Left forelimb (tissue), 1 donor: ENCODE data around the gene FAM124B.
"Not testable (repeated sequence)": the region's sequence is repeated elsewhere in the genome, so short reads cannot be mapped to it uniquely, and the experiment has no call there.

ENCODE experiments used
- DNase-seq: peaks from one replicate; pipeline ENCODE4 v3.0.0-alpha.2; 2018; ENCODE audit warnings: low spot score

FAM124B gene

DNA sequence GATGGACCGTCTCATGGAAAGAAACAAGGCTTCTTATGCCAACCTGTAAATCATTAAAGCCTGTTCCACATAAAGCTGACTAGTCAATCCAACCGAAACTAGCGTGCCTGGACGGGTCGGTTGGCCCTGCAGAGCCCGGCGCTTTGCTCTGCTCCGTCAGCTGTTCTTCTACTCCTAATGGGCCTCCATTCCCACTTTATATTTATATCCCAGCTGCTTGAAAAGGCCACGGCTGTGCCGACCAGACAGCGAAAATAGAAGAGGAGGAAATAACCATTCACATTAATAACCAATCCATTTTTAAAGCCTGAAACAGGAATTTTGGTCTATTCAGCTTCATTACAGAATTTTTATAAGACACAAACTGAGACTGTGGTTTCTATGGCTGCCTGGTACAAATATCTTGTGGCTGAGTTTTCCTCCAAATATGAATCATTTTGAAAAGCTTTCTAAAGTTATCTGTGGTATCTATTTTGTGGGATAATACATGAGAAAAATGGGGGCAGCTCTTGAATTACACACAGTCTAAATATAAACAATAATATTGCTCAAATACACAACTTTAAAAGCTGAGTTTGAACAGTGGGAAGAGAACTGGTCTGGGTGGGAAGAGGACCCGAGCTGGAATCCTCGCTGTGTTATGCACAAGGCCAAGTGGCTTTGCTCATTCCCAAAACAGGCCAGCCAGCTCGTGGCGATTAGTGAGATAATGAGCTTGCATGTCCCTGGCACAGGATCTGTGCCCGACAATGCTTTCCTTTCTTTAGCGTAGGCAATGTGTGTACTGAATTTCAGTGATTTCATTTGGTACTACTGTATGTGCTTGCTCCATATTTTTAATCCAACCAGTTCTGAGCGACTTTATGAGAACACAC is 10.5 kb upstream of the FAM124B start:
- no peak for DNase-seq

DNA sequence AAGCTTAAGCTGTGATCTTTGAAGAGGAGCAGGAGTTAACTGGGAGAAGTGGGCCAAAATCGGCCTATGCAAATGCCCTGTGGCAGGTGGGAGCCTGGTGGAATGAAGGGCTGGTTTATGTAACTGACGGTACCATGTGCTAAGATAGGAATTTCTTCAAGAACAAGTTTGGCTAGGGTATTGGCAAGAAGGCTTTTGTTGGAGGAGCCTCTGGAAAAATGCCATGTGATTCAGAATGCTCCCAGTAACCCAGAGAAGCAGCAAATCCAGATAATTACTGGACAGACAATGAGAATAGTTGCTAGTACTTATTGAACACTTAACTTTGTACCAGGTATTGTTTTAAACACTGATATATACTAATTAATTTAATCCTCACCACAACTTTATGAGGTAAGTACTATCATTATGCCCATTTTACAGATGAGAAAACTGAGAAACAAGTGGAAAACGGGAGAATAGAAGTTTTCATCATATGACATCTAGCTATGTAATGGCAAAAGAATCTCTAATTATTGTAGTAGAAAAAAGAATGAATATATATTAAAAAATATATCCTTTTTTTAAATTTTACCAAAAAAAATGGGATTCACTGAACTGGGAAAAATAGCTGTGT is 9.1 kb upstream of the FAM124B start:
- no peak for DNase-seq

DNA sequence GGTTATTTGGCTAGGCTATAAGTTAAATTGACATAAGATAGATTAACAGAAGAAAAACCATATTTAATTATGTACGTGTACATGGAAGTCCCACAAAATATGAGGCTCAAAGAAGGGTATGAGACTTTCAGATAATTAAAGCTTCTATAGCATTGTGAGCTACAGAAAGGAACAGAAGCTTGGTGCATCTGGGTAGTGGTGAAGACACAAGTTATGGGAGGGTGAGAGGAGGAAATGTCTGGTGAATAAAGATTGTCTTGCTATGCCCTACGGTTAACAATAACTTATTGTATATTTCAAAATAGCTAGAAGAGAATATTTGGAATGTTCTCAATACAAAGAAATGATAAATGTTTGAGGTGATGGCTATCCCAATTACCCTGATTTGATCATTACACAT is 6.8 kb upstream of the FAM124B start:
- DNase-seq: no peak

DNA sequence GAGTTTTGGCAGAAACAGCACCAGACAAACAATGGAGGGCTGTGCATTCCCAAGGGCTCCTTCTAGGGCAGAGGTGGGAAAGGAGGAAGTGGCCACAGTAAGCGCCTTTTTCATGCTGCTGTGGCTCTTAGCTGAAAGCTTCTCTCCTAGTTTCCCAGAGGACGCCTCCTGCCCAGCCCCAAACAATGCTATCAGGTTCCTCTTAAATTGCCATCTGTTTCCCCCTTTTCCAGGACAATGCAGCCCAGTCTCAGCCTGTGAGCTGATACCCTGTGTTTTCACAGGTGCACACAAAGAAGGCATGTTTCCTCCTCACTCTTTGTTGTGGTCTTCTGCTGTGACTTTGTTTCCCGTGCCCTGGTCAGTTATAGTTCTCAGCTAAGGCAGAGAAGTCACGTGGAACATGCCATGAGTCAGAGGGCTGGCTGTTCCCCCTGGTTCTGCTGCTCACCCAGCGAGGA is 5.4 kb upstream of the FAM124B start:
- no peak for DNase-seq

DNA sequence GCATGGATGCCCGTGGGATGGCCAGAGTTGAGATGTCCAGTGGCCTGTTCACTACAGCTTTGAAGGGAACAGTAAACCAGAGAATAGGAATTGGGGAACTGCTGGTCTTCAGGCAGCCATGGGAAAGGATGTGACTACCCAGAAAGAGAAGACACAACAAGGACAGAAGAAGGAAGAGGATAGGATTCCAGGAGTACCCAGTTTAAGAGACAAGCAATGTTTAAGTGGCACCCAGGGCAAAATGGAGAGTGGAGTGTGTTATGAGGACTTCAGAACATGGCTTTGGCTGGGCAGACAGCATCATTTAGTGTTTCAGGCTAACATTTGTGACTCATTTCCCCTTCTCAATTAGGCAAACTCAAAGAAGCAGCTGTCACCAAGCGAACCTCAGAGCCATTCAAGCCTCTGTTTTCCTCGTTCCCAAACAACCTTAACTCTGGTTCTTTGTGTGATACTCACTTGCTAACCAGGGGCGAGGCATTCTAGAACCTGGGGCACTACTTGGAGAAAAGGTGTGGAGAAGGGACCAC is 4.0 kb upstream of the FAM124B start:
- DNase-seq: no peak

DNA sequence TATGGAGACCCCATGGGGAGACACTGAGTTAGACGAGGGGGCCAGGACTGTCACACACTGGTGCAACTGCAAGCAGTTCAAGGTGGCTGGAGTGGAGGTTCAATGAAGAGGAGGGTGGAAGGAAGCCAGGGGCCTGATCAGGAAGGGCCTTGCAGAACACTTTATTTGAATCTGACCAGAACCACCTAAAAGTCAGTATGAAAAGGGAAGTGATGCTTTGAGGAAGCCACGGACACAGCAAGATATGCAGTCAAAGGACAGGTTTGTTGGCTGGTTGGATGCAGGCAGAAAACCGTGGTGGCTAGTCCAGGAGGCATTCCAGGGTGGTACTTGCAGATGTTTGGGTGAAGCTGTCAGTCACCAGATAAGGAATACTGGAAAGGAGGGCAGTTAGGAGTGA is 3.5 kb upstream of the FAM124B start:
- no peak for DNase-seq

DNA sequence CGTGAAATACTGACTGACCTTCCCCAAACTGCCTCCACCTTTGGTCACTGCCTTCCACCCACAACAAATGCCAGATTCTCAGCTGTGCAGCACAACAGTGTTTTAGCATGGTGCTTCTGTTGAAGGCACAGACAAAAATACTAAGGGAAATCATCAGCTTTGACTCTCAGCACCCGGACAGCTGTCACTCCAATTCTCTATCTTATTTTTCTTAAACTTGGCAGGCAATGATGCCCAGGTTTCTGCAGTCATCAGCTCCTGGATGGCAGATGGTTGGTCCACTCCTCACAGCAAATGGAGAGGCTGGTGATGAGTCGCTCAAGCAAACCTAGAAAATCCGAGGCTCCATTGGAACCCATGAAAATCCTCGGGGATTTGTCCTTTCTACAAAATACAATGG is 2.9 kb upstream of the FAM124B start:
- no peak for DNase-seq

DNA sequence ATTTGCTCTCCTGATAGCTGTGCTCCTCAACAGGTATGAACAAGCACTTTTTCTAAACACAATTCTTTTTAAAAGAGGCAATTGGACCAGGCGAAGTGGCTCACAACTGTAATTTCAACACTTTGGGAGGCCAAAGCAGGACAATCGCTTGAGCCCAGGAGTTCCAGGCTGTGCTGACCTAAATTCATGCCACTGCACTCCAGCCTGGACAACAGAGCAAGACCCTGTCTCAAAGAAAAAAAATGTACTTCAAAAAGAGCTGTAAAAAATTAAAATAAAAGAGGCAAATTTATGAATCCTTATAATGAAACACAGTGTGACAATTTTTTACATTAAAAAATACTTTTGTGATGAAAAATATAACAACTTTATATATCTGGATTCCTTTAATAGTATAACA is 1.8 kb upstream of the FAM124B start:
- no peak for DNase-seq

DNA sequence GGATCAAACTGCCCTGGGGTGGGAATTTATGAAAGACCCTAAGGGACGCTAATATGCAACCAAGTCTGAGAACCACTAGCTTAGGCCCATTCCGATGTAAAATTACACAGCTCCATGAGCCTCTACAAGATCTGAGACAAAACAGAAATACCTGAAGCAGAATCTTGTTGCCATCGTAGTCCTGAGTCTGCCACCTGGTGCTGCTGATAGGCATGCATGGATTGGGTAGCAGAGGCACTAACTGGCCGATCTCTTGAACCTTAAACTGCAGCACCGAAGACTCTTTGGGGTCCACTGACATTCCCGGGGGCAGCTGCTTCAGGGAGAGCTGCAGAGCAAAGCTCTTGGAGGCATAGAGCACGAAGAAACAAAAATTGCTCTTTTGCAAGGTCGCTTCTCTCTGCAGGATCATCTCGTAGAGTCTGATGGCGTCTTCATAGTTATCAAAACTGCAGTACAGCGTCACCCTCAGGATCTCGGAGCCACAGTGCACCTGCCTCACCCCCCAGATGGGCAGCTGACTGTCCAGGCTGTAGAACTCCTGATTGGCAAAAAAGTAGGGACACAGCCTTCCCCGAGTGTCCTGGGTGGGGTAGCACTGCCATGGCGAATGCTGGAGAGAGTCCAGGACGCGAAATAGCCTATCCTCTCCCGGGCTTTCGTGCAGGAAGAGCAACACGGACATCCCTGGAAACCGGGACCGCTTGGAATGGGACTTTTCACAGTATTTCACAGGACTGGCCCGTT is 848 bp downstream of the FAM124B start:
- DNase-seq: no peak

DNA sequence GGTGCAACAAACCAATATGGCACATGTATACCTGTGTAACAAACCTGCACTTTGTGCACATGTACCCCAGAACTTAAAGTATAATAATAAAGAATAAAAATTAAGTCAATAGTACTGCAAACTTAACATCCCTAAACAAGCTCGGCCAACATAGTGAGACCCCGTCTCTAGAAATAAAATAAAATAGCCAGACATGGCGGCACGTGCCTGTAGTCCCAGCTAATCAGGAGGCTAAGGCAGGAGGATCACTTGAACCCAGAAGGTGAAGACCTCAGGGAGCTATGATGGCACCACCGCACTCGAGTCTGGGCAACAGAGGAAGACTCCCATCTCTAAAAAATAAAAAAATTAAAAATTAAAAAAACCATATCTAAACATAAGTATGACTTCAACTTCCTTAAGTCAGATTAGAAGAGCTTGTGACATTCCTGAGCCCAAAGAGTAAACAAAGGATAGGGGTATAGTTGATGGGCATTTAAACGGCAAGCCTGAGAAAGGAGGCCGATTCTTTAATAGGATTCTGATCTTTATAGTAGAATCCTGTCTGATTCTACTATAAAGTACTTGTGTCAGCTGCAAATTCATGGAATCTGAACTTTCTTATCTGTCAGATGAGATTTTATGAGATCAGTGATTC is 1.6 kb downstream of the FAM124B start:
- DNase-seq: no peak

DNA sequence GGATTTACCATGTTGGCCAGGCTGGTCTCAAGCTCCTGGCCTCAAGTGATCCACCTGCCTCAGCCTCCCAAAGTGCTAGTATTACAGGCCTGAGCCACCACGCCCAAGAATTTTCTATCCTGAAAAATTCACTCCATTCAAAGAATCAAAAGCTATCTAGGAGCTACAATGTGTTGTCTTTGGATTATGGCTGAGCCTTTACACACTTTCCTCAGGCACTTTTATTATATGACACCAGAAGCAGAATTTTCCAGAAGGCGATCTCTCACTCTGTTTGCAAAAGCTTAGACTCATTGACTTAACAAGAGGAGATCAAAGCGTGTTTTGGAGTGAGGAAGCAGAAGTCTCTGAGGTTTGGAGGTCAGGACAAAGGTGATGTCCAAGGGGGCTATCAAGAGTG is 3.6 kb downstream of the FAM124B start:
- no peak for DNase-seq

DNA sequence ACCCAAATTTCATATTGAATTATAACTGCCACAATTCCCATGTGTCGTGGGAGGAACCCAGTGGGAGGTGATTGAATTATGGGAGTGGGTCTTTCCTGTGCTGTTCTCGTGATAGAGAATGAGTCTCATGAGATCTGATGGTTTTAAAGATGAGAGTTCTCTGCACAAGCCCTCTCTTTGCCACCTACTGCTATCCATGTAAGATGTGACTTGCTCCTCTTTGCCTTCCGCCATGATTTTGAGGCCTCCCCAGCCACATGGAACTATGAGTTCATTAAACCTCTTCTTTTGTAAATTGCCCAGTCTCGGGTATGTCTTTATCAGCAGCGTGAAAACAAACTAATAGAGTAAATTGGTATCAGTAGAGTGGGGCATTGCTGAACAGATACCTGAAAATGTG is 4.8 kb downstream of the FAM124B start:
- not testable (repeated sequence) for DNase-seq

DNA sequence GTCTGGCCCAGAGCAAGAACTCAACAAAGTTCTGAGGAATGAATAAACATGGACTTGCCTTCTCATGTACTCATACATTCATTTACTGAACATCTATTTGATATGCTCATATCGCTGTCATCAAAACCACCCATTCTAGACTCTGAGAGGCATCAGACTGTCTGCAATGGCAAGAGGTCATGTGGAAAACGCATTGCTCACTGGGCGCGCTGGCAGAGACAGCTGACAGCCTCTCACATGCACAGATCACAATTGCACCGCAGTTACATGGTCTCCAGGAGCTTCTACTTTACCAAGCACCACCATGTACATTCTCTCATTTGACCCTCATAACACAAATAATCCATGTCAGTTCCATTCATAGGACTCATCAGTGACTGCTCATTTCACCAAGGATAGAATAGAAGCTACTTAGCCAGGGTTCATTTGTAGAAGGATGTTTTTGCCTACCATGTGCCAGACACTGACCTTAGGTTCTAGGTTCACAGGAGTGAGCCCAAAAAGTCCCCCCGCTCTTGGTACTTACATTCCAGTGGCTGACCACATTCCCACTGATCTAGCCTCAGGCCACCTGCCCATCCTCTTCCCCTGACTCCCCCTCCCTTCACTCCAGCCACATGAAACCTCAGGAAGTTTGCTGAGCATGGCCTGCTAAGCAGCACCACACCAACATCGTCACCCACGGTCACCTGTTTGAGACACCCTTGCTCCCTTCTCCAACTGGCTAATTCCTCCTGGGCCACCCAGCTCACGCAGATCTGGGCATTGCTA is 6.1 kb downstream of the FAM124B start:
- DNase-seq: no peak

DNA sequence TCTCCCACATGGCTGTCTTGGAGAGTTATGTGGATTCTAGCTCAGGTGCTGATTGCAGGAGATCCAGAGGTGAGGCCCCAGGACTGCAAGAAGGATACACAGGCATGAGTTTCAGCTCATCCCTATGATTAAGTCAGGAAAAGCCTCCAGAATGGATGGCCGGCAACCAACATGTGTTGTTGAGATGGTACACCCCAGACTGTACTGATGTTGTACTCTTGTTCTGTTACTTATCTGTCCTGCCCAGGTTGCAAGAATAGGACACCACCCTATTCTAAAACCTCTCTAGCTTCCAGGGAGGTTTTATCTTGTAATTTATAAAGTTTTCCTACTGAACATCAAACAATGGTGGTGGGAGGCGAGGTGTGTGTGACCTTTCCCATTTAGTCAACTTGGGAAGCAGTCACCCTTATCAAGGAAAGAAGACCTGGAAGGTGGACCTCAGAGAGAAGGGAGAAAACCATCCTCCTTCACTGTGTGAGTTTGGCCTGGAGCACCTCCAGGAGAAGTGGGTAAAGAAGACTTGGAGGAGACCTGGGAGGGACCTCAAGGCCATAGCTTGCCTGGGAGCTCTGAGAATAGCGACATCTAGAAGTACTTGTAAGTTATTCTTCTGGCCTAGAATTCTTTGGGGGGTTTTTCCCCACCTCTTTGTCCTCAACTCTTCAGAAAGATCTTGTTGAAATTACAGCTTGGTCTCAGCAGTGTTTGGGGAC is 8.6 kb downstream of the FAM124B start:
- no peak for DNase-seq

DNA sequence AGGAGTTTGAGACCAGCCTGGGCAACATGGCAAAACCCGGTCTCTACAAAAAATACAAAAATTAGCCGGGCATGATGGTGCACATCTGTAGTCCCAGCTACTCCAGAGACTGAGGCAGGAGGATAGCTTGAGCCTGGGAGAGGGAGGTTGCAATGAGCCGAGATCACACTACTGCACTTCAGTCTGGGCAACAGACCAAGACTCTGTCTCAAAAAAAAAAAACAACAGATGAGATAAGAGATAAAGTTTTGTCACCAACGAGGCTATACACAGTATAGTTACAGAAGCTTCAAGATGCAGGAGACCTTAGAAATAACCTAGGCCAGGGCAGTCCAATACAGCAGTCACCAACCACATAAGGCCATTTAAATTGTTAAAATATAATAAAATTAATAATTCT is 9.4 kb downstream of the FAM124B start:
- DNase-seq: no peak

DNA sequence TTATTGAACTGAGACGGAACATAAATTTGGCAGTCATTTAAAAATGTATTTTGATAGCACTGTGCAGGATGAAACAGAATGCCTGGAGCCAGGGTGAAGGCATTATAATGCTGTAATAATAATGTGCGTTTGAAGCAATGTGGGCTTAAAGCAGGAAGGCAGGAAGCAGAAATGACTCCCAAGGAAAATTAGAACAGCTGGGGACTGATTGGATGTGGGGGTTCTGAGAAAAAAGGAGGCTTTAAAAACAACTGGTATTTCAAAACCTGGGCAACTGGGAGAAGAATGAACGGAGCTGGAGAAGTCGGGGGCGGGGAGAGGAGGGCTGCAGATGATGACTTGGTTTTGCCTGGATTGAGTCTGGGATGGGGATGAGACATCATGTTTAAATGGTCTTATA is 12.6 kb downstream of the FAM124B start:
- DNase-seq: no peak

DNA sequence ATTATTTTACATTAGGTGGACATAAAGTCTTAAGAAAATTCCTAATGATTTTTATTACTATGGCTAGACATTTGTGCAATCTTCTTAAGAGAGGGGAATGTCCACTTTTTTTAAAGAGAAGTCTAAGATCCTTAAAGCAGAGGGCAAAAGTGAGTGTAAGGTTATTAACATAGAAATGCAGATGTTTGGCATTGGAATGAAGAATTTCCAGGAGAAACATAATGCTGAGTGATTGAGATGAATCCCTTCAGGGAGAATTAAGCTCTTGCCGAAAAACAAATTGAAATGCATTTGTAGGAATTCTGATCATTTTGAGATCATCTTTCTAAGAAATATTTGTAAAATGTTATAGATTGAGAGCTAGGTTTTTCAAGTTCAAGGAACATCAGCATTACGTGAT is 15.0 kb downstream of the FAM124B start:
- no peak for DNase-seq

DNA sequence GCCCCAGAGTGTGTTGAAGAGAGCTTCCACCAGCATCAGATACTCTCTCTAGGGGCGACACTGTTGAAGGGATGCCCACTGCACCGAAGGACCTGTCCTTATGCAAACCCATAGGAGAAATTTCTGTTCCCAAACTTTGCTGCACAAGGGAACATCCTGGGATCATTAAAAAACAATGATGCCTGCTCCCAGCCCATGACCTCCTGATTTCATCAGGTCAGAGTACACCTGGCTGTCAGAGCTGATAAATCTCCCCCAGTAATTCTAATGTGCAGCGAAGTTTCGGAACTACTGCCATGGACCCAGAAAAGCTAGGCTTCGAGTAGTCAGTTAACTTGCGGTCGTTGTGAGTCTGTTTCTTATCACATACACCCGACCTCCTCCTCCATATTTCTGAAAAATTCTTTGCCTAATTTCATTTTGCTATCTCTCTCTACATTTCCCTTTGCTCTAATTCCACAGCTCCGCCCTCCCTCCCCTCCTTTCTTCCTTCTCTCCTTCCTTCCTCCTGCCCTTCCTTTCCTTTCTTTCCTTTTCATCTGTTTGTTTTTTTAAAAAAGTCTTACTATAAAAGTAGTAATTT is 18.8 kb downstream of the FAM124B start:
- DNase-seq: no peak

DNA sequence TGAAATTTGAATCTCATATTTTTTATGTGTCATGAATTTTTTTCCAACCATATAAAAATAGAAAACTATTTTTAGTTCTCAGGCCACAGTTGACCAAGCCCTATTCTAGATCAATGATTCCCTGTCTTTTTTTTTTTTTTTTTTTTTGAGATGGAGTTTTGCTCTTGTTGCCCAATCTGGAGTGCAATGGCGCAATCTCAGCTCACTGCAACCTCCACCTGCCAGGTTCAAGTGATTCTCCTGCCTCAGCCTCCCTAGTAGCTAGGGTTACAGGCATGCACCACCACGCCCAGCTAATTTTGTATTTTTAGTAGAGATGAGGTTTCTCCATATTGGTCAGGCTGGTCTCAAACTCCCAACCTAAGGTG is 19.6 kb downstream of the FAM124B start:
- DNase-seq: not testable (repeated sequence)

DNA sequence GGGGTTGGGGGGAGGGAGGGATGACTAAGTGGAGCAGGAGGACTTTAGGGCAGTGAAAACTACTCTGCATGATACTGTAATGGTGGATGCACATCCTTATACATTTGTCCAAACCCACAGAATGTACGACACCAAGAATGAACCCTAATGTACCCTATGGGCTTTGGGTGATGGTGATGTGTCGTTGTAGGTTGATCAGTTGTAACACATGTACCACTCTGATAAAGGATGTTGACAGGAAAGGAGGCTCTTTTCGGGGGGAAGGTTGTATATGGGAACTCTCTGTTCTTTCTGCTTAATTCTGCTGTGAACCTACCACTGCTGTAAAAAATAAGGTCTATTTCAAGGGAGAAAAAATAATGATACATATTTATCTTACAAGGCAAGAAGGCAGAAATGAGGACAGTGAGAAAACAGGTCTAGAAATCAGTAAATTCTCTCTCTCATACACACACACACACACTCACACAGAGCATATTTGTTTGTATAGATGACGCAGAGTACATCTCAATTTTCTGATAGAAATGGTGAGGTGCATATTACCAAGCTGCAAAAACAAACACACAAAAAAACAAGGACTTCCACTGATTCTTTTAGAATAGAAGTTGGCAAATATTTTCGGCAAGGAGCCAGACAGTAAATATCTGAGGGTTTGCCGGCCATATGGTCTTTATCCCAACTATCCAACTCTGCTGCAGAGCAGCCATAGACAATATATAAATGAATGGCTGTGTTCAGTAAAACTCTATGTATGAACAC is 20.2 kb downstream of the FAM124B start:
- DNase-seq: no peak
